HCT116 (cell line): ENCODE data around the gene CGNL1. TPM values are rescaled to one million over a fixed set of nuclear protein-coding genes. Genes with fewer than 3 reads are reported as not detected.

ENCODE experiments used
- ATAC-seq: fragments of 200-7000 bp; cut with Tn5 transposase; 2 replicates; pipeline ENCODE4 v1.9.1; 2020; ENCODE audit warnings: mild to moderate bottlenecking, moderate library complexity
- BruUV-seq: library from RNA; stranded (reverse); fragments of 400-500 nt; replicated peaks from 2 replicates; lab custom pipeline; 2021; lab: Mats Ljungman, UMichigan
- CTCF ChIA-PET: fragments of 300-600 bp; sonication (Branson Sonifier 250); formaldehyde crosslinking; loops from one replicate; lab custom pipeline; 2021; ENCODE audit warnings: antibody characterized with exemption; lab: Charles Lee
- POLR2A ChIA-PET: fragments of 300-600, 350-600 bp; sonication (Branson Sonifier 250); formaldehyde crosslinking; loops from one replicate; lab custom pipeline; 2021; ENCODE audit warnings: antibody characterized with exemption; lab: Charles Lee
- RAD21 ChIA-PET, 2 experiments: fragments of 300-600 bp; sonication (Branson Sonifier 250); formaldehyde crosslinking; loops; one replicate each; lab custom pipeline; 2023; ENCODE audit warnings: low total read pairs in 2 of 2; ENCODE audit not compliant: uncharacterized antibody in 2 of 2, unreplicated experiment in 2 of 2, low non-redundant PET in 1 of 2; lab: Charles Lee
- DNase-seq: peaks from one replicate; pipeline ENCODE4 v3.0.0-alpha.2; 2010; ENCODE audit warnings: low read depth, low spot score
- H2AFZ ChIP-seq: fragments of 200-600 bp; shearing (Covaris generic), sonication (generic); 2 replicates; pipeline ENCODE4 v1.6.1; 2017; ENCODE audit warnings: low read depth, mixed run types, mixed read lengths, antibody characterized with exemption, low read length; ENCODE audit not compliant: poor library complexity, severe bottlenecking
- H3K27ac ChIP-seq: 2 replicates; pipeline ENCODE4 v1.5.1; 2012; ENCODE audit warnings: low read depth, low read length
- H3K27me3 ChIP-seq: fragments of 200-600 bp; sonication (generic); 2 replicates; pipeline ENCODE4 v1.6.1; 2016; ENCODE audit warnings: mixed run types, low read length, mixed read lengths; ENCODE audit not compliant: insufficient read depth
- H3K36me3 ChIP-seq, 2 experiments: fragments of 200-500 bp in 1 of 2; fragments of 200-600 bp in 1 of 2; sonication (Bioruptor generic) in 1 of 2; sonication (generic) in 1 of 2; 2 replicates each; pipeline versions ENCODE4 v1.5.1 to v1.6.1; 2014 to 2016; ENCODE audit warnings: low read length in 2 of 2, inconsistent platforms in 1 of 2, mixed read lengths in 1 of 2, mixed run types in 1 of 2; ENCODE audit not compliant: insufficient read depth in 2 of 2, control insufficient read depth in 1 of 2
- H3K4me1 ChIP-seq, 2 experiments: fragments of 200-600 bp in 1 of 2; sonication (generic) in 1 of 2; 2 replicates each; pipeline versions ENCODE4 v1.5.1 to v1.6.1; 2012 to 2017; ENCODE audit warnings: low read length in 2 of 2, inconsistent platforms in 1 of 2, mild to moderate bottlenecking in 1 of 2, mixed read lengths in 1 of 2, mixed run types in 1 of 2, moderate library complexity in 1 of 2; ENCODE audit not compliant: insufficient read depth in 2 of 2, control insufficient read depth in 1 of 2
- H3K4me2 ChIP-seq: fragments of 200-600 bp; sonication (generic); 2 replicates; pipeline ENCODE4 v1.6.1; 2017; ENCODE audit warnings: mixed run types, low read length, mixed read lengths
- H3K4me3 ChIP-seq, 2 experiments: fragments of 200-600 bp in 1 of 2; sonication (generic) in 1 of 2; replicated peaks in 1 of 2; 2 replicates each; pipeline ENCODE4 v1.5.1; 2011 to 2016; ENCODE audit warnings: low read length in 2 of 2, control low read depth in 1 of 2, low read depth in 1 of 2, mild to moderate bottlenecking in 1 of 2, mixed read lengths in 1 of 2, mixed run types in 1 of 2
- H3K79me2 ChIP-seq: fragments of 200-600 bp; sonication (generic); 2 replicates; pipeline ENCODE4 v1.6.1; 2017; ENCODE audit warnings: mild to moderate bottlenecking, mixed run types, low read length, moderate library complexity, mixed read lengths; ENCODE audit not compliant: insufficient read depth
- H3K9ac ChIP-seq: fragments of 200-600 bp; sonication (generic); 2 replicates; pipeline ENCODE4 v1.6.1; 2016; ENCODE audit warnings: low read length, mixed read lengths
- H3K9me2 ChIP-seq: fragments of 200-600 bp; sonication (generic), shearing (Covaris generic); 2 replicates; pipeline ENCODE4 v1.6.1; 2017; ENCODE audit warnings: mixed run types, mild to moderate bottlenecking, moderate library complexity; ENCODE audit not compliant: insufficient read depth
- H3K9me3 ChIP-seq, 2 experiments: fragments of 200-500 bp in 1 of 2; fragments of 200-600 bp in 1 of 2; sonication (Bioruptor generic) in 1 of 2; sonication (generic) in 1 of 2; 2 replicates each; pipeline ENCODE4 v1.6.1; 2014 to 2017; ENCODE audit warnings: low read length in 2 of 2, mixed read lengths in 2 of 2, inconsistent platforms in 1 of 2, low read depth in 1 of 2, mild to moderate bottlenecking in 1 of 2, mixed run types in 1 of 2, moderate library complexity in 1 of 2; ENCODE audit not compliant: control insufficient read depth in 1 of 2, insufficient read depth in 1 of 2
- H4K20me1 ChIP-seq: fragments of 200-600 bp; sonication (generic), shearing (Covaris generic); 2 replicates; pipeline ENCODE4 v1.6.1; 2017; ENCODE audit warnings: mixed run types, mild to moderate bottlenecking, moderate library complexity; ENCODE audit not compliant: insufficient read depth
- EZH2 ChIP-seq: fragments of 200-600 bp; sonication (generic); IDR thresholded peaks from 2 replicates; pipeline ENCODE4 v1.6.1; 2017; ENCODE audit warnings: antibody characterized with exemption, mixed run types
- FOSL1 ChIP-seq: IDR thresholded peaks from 2 replicates; pipeline ENCODE4 v1.6.1; 2012; ENCODE audit warnings: low read depth
- RAD21 ChIP-seq: IDR thresholded peaks from 2 replicates; pipeline ENCODE4 v1.6.1; 2012; ENCODE audit warnings: low read depth, mild to moderate bottlenecking
- SIN3A ChIP-seq: IDR thresholded peaks from 2 replicates; pipeline ENCODE4 v1.6.1; 2012; ENCODE audit warnings: low read depth
- YY1 ChIP-seq: IDR thresholded peaks from 2 replicates; pipeline ENCODE4 v1.6.1; 2011; ENCODE audit warnings: low read length, low read depth, moderate library complexity, mild to moderate bottlenecking; ENCODE audit not compliant: insufficient replicate concordance; ENCODE audit errors: extremely low read depth
- ZFX ChIP-seq: fragments of 450-650 bp; IDR thresholded peaks from 2 replicates; pipeline ENCODE4 v1.6.1; 2017
- ZNF274 ChIP-seq: fragments of 200-500 bp; sonication (Bioruptor generic); IDR thresholded peaks from 2 replicates; pipeline ENCODE4 v1.6.1; 2014; ENCODE audit warnings: mild to moderate bottlenecking, low read depth, low read length, inconsistent platforms
- intact Hi-C: fragments of 100-400 bp; cut with micrococcal nuclease; formaldehyde crosslinking; loops from 2 replicates; pipeline ENCODE4 v1.10.0; 2022
- total RNA-seq: library from RNA; stranded (reverse); gene quantifications from one replicate; pipeline ENCODE4 v1.2.1, GENCODE V29; 2021; ENCODE audit not compliant: unreplicated experiment
- TF ChIP-seq, protein P1 (sequence below): IDR thresholded peaks from 2 replicates; pipeline ENCODE4 v1.6.1; 2012; ENCODE audit warnings: low read depth
- TF ChIP-seq, protein P2 (sequence below): IDR thresholded peaks from 2 replicates; pipeline ENCODE4 v1.6.1; 2012
- TF ChIP-seq, protein P3 (sequence below): IDR thresholded peaks from 2 replicates; pipeline ENCODE4 v1.6.1; 2011; ENCODE audit warnings: mild to moderate bottlenecking, low read length, moderate library complexity; ENCODE audit not compliant: insufficient replicate concordance; ENCODE audit errors: extremely low read depth
- TF ChIP-seq, protein P4 (sequence below), 3 experiments: fragments of 200-600 bp in 1 of 3; sonication (generic) in 1 of 3; IDR thresholded peaks in 2 of 3; conservative IDR thresholded peaks in 1 of 3; 2 replicates each; pipeline ENCODE4 v1.5.1; 2012 to 2017; ENCODE audit warnings: low read depth in 2 of 3, low read length in 2 of 3, antibody characterized with exemption in 1 of 3, borderline replicate concordance in 1 of 3, control low read depth in 1 of 3, mild to moderate bottlenecking in 1 of 3, mixed read lengths in 1 of 3, mixed run types in 1 of 3, moderate library complexity in 1 of 3; ENCODE audit not compliant: insufficient read depth in 1 of 3

CGNL1 gene
- total RNA-seq, 1 experiment from 2014 or later = 2.2 TPM

DNA sequence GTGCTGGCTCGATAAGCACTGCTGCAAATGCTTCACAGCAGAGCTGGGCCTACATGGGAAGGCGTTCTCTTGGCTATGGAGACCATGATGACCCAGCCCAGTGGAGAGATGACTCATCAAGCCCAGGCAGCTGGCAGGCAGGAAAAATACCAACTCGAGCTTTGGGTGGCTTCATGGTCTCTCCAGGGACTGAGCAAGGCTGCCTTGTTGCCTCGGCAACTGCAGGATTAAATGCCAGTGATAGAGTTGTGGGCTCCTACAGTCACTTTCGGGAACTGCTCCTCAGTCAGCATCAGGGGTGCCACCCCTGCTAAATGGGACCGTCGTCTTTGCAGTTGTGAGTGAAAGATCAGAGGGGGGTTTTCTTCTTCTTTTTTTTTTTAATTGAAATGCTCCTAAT is 160.8 kb downstream of the CGNL1 start:
- TF ChIP-seq, protein P1, sequence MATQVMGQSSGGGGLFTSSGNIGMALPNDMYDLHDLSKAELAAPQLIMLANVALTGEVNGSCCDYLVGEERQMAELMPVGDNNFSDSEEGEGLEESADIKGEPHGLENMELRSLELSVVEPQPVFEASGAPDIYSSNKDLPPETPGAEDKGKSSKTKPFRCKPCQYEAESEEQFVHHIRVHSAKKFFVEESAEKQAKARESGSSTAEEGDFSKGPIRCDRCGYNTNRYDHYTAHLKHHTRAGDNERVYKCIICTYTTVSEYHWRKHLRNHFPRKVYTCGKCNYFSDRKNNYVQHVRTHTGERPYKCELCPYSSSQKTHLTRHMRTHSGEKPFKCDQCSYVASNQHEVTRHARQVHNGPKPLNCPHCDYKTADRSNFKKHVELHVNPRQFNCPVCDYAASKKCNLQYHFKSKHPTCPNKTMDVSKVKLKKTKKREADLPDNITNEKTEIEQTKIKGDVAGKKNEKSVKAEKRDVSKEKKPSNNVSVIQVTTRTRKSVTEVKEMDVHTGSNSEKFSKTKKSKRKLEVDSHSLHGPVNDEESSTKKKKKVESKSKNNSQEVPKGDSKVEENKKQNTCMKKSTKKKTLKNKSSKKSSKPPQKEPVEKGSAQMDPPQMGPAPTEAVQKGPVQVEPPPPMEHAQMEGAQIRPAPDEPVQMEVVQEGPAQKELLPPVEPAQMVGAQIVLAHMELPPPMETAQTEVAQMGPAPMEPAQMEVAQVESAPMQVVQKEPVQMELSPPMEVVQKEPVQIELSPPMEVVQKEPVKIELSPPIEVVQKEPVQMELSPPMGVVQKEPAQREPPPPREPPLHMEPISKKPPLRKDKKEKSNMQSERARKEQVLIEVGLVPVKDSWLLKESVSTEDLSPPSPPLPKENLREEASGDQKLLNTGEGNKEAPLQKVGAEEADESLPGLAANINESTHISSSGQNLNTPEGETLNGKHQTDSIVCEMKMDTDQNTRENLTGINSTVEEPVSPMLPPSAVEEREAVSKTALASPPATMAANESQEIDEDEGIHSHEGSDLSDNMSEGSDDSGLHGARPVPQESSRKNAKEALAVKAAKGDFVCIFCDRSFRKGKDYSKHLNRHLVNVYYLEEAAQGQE = no peak
- TF ChIP-seq EZH2 (no peak), RAD21 (no peak), ZFX (no peak), FOSL1 (no peak; the same call in 1 of the 2 replicates), SIN3A (no peak), ZNF274 (no peak), YY1 (no peak)
- TF ChIP-seq, protein P2, sequence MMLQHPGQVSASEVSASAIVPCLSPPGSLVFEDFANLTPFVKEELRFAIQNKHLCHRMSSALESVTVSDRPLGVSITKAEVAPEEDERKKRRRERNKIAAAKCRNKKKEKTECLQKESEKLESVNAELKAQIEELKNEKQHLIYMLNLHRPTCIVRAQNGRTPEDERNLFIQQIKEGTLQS = no peak
- TF ChIP-seq, protein P3, sequence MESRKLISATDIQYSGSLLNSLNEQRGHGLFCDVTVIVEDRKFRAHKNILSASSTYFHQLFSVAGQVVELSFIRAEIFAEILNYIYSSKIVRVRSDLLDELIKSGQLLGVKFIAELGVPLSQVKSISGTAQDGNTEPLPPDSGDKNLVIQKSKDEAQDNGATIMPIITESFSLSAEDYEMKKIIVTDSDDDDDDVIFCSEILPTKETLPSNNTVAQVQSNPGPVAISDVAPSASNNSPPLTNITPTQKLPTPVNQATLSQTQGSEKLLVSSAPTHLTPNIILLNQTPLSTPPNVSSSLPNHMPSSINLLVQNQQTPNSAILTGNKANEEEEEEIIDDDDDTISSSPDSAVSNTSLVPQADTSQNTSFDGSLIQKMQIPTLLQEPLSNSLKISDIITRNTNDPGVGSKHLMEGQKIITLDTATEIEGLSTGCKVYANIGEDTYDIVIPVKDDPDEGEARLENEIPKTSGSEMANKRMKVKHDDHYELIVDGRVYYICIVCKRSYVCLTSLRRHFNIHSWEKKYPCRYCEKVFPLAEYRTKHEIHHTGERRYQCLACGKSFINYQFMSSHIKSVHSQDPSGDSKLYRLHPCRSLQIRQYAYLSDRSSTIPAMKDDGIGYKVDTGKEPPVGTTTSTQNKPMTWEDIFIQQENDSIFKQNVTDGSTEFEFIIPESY = no peak
- TF ChIP-seq, protein P4, sequence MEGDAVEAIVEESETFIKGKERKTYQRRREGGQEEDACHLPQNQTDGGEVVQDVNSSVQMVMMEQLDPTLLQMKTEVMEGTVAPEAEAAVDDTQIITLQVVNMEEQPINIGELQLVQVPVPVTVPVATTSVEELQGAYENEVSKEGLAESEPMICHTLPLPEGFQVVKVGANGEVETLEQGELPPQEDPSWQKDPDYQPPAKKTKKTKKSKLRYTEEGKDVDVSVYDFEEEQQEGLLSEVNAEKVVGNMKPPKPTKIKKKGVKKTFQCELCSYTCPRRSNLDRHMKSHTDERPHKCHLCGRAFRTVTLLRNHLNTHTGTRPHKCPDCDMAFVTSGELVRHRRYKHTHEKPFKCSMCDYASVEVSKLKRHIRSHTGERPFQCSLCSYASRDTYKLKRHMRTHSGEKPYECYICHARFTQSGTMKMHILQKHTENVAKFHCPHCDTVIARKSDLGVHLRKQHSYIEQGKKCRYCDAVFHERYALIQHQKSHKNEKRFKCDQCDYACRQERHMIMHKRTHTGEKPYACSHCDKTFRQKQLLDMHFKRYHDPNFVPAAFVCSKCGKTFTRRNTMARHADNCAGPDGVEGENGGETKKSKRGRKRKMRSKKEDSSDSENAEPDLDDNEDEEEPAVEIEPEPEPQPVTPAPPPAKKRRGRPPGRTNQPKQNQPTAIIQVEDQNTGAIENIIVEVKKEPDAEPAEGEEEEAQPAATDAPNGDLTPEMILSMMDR (IDR thresholded peaks at IDR 0.05 in 2 of 3, conservative IDR thresholded peaks at IDR 0.05 in 1 of 3; ENCODE audit: borderline replicate concordance in 1 of 3, insufficient read depth in 1 of 3, low read depth in 2 of 3, low read length in 2 of 3) = no peak

More for the DNA sequence above, 160.8 kb downstream of the CGNL1 start:
- H3K9me2 ChIP-seq = no peaks in the 10 kb centered on the region
- no peak overlapping the region for H3K4me3 ChIP-seq
- no peaks in the 10 kb centered on the region for H3K36me3 ChIP-seq
- CTCF ChIA-PET = interaction anchor here (1.5 kb wide), 1 partner anchor 10 kb away, joined by 9 read pairs; no protein-coding TSS in a partner anchor
- intact Hi-C loops = no loop called here
- no peaks in the 10 kb centered on the region for H3K9me3 ChIP-seq
- no peaks in the 10 kb centered on the region for H3K79me2 ChIP-seq
- peak; percentile 55 for ATAC-seq
- 0 out of 2 replicates have a peak overlapping the region, but pooled peaks have one; percentile 3 for H3K4me2 ChIP-seq
- peaks cover 6% of the 10 kb centered on the region in 2 experiments; a peak in 3 of 4 replicates for H3K4me1 ChIP-seq
- H3K27me3 ChIP-seq = no peaks in the 10 kb centered on the region
- POLR2A ChIA-PET = no interaction called here
- H2AFZ ChIP-seq = no peak overlapping the region
- H3K9ac ChIP-seq = no peak overlapping the region
- BruUV-seq = no TSS peak
- no peak overlapping the region for H3K27ac ChIP-seq
- RAD21 ChIA-PET = no interaction called here
- no peaks in the 10 kb centered on the region for H4K20me1 ChIP-seq
- DNase-seq = peak; percentile 10
